Activated naive CD4-positive, alpha-beta T cell treated with anti-CD3 and anti-CD28 coated beads, Interleukin-2, amount 50 U/mL, for 72 hours (primary cell): ENCODE results near the gene CLDN6. TPM values are rescaled to one million over a fixed set of nuclear protein-coding genes. Genes with fewer than 3 reads are reported as not detected.

ENCODE experiments used
- ATAC-seq, 2 donors: fragments of 150-1000 bp; cut with Tn5 transposase; 2 replicates each; pipeline ENCODE4 v1.10.0; 2021; ENCODE audit warnings: mild to moderate bottlenecking in 2 of 2, moderate library complexity in 2 of 2
- DNase-seq, 2 donors: peaks; one replicate each; pipeline ENCODE4 v3.0.0; 2021 to 2022; ENCODE audit warnings: low spot score in 2 of 2
- H3K27ac Mint-ChIP-seq, 2 donors: one replicate each; pipeline ENCODE4 v1.8.0; 2022; ENCODE audit warnings: mild to moderate bottlenecking in 2 of 2, mixed read lengths in 2 of 2
- H3K36me3 Mint-ChIP-seq, 2 donors: one replicate each; pipeline ENCODE4 v1.8.0; 2022; ENCODE audit warnings: mixed read lengths in 2 of 2
- H3K9me3 Mint-ChIP-seq, 2 donors: one replicate each; pipeline ENCODE4 v1.8.0; 2022; ENCODE audit warnings: mixed read lengths in 2 of 2
- total RNA-seq, 2 donors: library from RNA; stranded (reverse); gene quantifications; one replicate each; pipeline ENCODE4 v1.2.3, GENCODE V29; 2022

Gene CLDN6
- total RNA-seq, 2 donors from 2014 or later, result not detected

DNA sequence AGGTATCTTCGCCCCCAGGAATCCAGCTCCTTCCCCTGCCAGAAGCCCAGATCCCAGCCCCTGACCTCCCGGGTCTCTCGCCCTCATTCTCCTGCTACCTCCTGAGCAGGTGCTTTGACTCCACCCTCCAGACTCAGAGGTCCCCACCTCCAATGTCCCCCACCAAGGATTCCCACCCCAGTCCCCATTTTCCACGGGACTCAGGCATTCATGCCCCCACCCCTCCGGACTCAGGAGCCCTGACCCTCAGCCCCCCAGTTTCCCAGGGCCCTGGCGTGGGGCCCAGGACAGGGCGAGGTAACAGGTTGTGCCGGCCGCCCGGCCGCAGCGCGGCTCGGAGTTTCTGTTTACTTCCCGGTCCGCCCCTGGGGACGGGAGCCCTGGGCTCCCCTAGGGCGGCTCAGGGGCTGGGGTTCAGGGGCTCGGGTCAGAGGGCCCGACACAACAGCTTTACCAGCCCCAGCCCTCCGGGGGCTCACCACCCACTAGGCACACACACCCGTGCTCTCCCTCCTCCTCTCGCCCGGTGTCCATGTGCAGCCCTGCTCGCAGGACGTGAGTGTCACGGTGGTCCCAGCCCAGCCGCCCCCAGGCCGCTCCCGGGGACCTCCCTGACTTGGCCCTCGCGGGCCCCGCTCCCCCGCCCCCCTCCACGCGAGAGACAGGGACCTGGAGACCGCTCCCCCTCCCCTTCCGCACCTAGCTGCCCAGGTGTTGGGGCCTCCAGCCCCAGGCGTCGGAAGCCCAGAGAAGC lies 18.2 kb upstream of the CLDN6 start:
- no peak for ATAC-seq
- no peak for DNase-seq
- H3K36me3 Mint-ChIP-seq, result no peaks in the 10 kb centered on the region
- no peaks in the 10 kb centered on the region for H3K9me3 Mint-ChIP-seq
- no peak overlapping the region for H3K27ac Mint-ChIP-seq

- no peak overlapping the region for H3K27ac Mint-ChIP-seq
- H3K36me3 Mint-ChIP-seq, result no peaks in the 10 kb centered on the region
- ATAC-seq (no peak), DNase-seq (no peak)
- no peaks in the 10 kb centered on the region for H3K9me3 Mint-ChIP-seq
Observed at GRCh38 chr16:3035289-3035971, 17.4 kb upstream of the CLDN6 start.

DNA sequence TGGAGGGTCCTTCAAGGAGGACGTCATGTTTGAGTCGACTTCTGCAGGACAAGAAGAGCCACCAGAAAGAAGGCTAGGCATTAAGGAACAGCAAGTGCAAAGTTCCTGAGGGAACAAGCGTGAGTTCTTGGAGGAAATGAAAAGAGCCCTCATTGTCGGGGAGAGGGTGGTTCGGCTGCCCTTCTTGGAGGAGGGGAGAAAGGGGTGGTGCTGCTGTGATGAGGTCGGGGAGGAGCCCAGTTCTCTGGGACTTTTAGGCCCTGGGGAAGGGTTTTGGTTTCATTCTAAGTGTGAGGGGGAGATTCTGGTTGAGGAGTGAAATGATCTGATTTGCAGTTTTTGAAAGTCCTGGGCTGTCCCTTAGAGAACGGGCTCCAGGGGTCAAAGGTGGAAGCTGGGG lies 14.6 kb upstream of the CLDN6 start:
- H3K9me3 Mint-ChIP-seq, result no peaks in the 10 kb centered on the region
- DNase-seq (no peak), ATAC-seq (no peak)
- no peak overlapping the region for H3K27ac Mint-ChIP-seq
- peaks cover 0 to 16% of the 10 kb centered on the region in 2 donors for H3K36me3 Mint-ChIP-seq

GRCh38 chr16:3030222-3031212 lies 12.5 kb upstream of the CLDN6 start:
- Mint-ChIP-seq H3K9me3 (no peaks in the 10 kb centered on the region), H3K36me3 (peaks cover 0 to 24% of the 10 kb centered on the region in 2 donors), H3K27ac (peak overlapping the region in 1 of 2 donors; percentile 55)
- ATAC-seq (no peak), DNase-seq (no peak)

- ATAC-seq, result peak; percentile 43 to 65
- H3K36me3 Mint-ChIP-seq, result peaks cover 0 to 24% of the 10 kb centered on the region in 2 donors
- peak overlapping the region in 1 of 2 donors; percentile 55 for H3K27ac Mint-ChIP-seq
Observed at GRCh38 chr16:3029491-3030221, 11.7 kb upstream of the CLDN6 start.

DNA sequence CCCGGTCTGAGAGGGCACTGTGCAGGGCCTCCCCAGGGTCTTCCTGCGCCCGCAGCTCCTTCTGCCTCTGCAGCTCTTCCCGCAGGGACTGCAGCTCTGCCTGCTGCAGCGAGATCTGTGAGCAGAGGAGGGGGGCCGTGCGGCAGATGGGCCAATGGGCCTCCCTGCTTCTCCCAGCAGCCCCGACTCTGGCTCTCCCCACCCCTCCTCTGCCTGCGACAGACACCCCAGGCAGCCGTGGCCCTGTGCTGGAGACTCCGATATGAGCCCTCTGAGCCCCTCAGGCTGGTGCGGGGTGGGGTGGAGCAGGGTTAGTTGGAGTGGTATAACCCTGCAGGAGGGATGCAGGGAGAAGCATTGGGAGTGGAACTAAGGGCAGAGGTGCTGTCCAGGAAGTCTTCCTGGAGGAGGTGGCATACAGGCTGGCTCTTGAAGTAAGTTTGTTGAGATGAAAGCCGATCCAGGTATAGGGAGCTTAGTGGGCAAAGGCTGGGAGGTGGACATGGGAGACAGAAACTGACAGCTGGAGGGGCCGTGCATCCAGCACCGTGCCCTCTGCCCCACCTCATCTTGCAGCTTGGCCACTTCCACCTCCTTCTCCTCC lies 10.8 kb upstream of the CLDN6 start:
- H3K36me3 Mint-ChIP-seq, result peaks cover 5 to 29% of the 10 kb centered on the region in 2 donors
- no peak for DNase-seq
- H3K9me3 Mint-ChIP-seq, result no peaks in the 10 kb centered on the region
- H3K27ac Mint-ChIP-seq, result no peak overlapping the region
- no peak for ATAC-seq

More at GRCh38 chr16:3029491-3030221, 11.7 kb upstream of the CLDN6 start:
- no peaks in the 10 kb centered on the region for H3K9me3 Mint-ChIP-seq
- DNase-seq, result peak in 1 of 2 donors; percentile 70

DNA sequence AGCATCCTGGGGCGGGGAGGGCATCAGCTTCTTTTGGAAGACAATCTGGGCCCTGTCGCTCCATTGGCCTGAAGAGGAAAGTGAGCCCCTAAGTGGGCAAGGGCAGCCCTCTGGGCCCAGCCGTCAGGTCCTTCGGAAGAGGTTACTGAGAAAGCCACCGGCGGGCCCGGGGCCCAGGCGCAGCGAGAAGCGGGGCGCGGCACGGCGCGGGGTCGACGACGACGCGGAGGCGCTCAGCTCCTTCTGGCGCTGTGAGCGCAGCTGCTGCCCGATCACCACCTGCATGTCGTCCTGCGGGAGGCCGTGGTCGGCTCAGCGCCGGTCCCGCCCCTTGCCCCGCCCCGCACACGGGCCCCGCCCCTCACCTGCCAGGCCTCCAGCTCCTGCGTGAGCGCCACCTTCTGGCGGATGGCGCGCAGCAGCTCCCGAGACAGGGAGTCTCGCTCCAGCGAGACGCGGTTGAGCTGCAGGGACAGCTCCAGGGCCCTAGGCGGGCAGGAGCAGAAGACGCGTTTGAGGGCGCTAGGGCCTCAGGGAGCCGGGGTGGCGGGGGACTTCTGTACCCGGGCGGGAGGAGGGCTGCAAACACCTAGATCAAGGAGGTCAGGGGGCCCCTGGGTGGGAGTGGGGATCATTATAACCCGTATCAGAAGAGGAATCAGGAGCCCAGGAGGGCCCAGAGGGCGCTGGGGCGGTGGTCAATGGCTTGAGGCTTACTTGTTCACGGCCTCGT lies 10.2 kb upstream of the CLDN6 start:
- DNase-seq, result peak; percentile 83 to 96
- H3K36me3 Mint-ChIP-seq, result peaks cover 5 to 29% of the 10 kb centered on the region in 2 donors
- H3K9me3 Mint-ChIP-seq, result no peaks in the 10 kb centered on the region
- ATAC-seq, result peak; percentile 43 to 56
- H3K27ac Mint-ChIP-seq, result no peak overlapping the region

GRCh38 chr16:3027489-3027795 lies 9.5 kb upstream of the CLDN6 start:
- Mint-ChIP-seq H3K36me3 (peaks cover 11 to 29% of the 10 kb centered on the region in 2 donors), H3K27ac (no peak overlapping the region), H3K9me3 (no peaks in the 10 kb centered on the region)
- DNase-seq, result no peak
- no peak for ATAC-seq

DNA sequence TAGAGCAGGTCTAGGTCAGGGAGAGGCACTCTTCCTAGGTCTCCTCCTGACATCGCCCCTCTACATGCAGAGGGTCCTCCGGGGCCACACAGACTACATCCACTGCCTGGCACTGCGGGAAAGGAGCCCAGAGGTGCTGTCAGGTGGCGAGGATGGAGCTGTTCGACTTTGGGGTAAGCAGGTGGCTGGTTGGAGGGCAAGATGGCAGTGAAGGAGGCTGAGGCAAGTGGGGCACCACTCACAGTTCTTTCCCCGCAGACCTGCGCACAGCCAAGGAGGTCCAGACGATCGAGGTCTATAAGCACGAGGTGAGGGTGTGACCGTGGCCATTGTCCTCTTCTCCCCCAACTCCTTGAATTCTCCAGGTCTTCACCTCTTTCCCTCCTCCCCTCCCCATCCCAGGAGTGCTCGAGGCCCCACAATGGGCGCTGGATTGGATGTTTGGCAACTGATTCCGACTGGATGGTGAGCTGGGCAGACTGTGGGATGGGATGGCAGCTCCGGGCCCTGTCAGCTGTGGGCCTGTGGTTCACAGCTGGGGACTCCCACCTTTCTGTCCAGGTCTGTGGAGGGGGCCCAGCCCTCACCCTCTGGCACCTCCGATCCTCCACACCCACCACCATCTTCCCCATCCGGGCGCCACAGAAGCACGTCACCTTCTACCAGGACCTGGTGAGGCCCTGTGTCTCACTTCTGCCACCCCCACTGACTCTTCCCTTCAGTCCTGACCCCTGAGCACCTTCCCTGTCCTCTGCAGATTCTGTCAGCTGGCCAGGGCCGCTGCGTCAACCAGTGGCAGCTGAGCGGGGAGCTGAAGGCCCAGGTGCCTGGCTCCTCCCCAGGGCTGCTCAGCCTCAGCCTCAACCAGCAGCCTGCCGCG lies 8.9 kb upstream of the CLDN6 start:
- DNase-seq, result no peak
- ATAC-seq, result no peak
- H3K9me3 Mint-ChIP-seq, result no peaks in the 10 kb centered on the region
- no peak overlapping the region for H3K27ac Mint-ChIP-seq
- peaks cover 11 to 29% of the 10 kb centered on the region in 2 donors for H3K36me3 Mint-ChIP-seq

GRCh38 chr16:3026003-3026378 lies 8.0 kb upstream of the CLDN6 start:
- no peak for ATAC-seq

GRCh38 chr16:3025032-3026002 lies 7.3 kb upstream of the CLDN6 start:
- DNase-seq (no peak), ATAC-seq (no peak)
- Mint-ChIP-seq H3K9me3 (no peaks in the 10 kb centered on the region), H3K36me3 (peaks cover 11 to 29% of the 10 kb centered on the region in 2 donors), H3K27ac (peak overlapping the region in 1 of 2 donors; percentile 72)

More at GRCh38 chr16:3026003-3026378, 8.0 kb upstream of the CLDN6 start:
- no peak for DNase-seq
- Mint-ChIP-seq H3K27ac (no peak overlapping the region), H3K9me3 (no peaks in the 10 kb centered on the region), H3K36me3 (peaks cover 11 to 29% of the 10 kb centered on the region in 2 donors)

DNA sequence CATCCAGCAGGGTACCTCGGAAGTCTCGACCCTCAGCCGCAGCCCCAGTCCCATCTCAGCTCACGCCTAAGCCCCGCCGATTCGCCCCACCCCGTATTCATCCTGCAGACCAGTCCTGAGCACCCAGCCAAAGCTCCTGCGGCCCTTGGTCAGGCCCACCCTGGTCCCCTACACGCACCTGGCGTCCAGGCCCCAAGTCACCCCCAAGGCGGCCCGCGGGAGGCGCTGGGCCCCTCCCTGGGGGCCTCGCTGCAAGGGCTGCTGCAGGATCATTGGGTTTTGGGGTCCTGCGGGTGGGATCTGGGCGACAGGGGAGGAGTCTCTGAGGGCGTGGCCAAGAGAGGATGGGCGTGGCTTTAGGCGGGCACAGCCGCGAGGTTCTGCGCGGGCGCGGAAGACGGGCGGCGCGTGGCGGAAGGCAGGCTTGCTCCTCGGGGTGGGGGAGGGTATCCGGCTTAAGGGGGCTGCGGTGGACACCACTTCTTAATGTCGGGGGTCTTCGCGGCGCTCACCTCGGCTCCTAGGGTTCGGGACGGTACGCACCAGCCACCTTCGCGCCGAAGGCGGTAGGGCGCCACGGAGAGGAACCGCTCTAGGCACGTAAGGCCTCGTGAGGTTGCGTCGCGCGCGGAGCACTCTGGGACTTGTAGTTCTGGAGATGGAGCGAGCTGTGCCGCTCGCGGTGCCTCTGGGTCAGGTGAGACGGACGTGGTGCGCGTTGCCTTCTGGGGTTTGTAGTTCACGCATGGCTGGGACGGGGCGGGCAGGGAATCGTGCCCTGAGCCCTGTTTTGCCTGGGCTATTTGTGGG lies 5.9 kb upstream of the CLDN6 start, which contains the start of the genes HCFC1R1 and THOC6:
TSS of gene HCFC1R1 (minus strand) at position 274 of the 810 bp plus-strand sequence. CDS start at position 273, 1 bp downstream.
TSS of gene THOC6 (plus strand) at position 367 of the 810 bp plus-strand sequence. CDS start at position 659, 292 bp downstream.
- H3K36me3 Mint-ChIP-seq, result peaks cover 11 to 17% of the 10 kb centered on the region in 2 donors
- no peaks in the 10 kb centered on the region for H3K9me3 Mint-ChIP-seq
- ATAC-seq, result peak; percentile 74 to 75
- H3K27ac Mint-ChIP-seq, result peak within 1 kb of the TSS; percentile 85 to 96
- DNase-seq, result peak; percentile 94 to 97

- no peak for DNase-seq
- Mint-ChIP-seq H3K36me3 (peaks cover 11 to 16% of the 10 kb centered on the region in 2 donors), H3K27ac (peak overlapping the region; percentile 65 to 85), H3K9me3 (no peaks in the 10 kb centered on the region)
- ATAC-seq, result no peak
Observed at GRCh38 chr16:3023415-3023668, 5.4 kb upstream of the CLDN6 start.
